T47D (cell line): ENCODE data around the gene GRIK1.
"Not testable (repeated sequence)": the region's sequence is repeated elsewhere in the genome, so short reads cannot be mapped to it uniquely, and the experiment has no call there.

Experiments
- DNase-seq, 2 experiments: peaks; one replicate each; pipeline versions ENCODE4 v3.0.0 to v3.0.0-alpha.2; 2011 to 2012; ENCODE audit warnings: low read depth in 1 of 2, low spot score in 1 of 2
- JUND ChIP-seq: IDR thresholded peaks from 2 replicates; pipeline ENCODE4 v1.6.1; 2012; ENCODE audit warnings: low read depth
- in situ Hi-C: cut with HindIII; loops from 2 replicates; pipeline ENCODE4 v1.10.0; 2016; ENCODE audit warnings: low sequenced_read_pairs, low pct_unique_long_range_greater_than_20kb

GRIK1 gene

DNA sequence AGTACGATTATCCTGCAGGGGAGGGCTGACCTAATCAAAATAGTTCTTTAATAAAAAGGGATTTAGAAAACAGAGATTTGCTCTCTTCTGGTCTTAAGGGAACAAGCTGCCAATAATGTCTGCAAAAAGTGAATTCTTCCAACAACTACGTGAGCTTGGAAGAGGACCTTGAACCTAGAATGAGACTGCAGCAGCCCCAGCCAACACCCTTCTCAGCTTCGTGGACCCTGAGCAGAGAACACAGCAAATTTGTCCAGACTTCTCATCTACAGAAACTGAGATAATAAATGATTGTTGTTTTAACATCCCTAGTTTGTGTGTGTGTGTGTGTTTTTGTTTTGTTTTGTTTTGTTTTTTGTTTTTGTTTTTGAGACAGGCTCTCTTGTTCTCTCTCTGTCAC lies 309.4 kb downstream of the GRIK1 start:
- TF ChIP-seq JUND = no peak
- no peak for DNase-seq
- in situ Hi-C loops = no loop called here

DNA sequence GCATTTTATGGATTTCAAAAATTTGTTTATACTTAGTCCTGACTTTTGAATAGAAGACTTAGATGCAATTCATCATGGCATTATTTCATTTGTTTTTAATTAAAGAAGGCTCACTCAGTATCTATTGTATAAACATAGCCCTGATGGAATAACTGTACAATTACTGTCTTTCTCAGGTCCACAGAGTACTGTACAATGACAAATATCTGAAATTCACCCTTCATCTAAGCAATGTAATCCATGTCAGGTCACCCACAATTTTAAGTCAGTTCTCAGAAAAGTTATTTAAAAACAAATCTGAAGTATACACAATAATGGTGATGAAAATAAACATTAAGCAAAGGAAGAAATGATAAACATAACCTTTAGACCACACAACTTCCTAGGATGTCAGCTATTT lies 311.9 kb downstream of the GRIK1 start:
- no peak for DNase-seq
- no peak for TF ChIP-seq JUND
- in situ Hi-C loops = no loop called here

DNA sequence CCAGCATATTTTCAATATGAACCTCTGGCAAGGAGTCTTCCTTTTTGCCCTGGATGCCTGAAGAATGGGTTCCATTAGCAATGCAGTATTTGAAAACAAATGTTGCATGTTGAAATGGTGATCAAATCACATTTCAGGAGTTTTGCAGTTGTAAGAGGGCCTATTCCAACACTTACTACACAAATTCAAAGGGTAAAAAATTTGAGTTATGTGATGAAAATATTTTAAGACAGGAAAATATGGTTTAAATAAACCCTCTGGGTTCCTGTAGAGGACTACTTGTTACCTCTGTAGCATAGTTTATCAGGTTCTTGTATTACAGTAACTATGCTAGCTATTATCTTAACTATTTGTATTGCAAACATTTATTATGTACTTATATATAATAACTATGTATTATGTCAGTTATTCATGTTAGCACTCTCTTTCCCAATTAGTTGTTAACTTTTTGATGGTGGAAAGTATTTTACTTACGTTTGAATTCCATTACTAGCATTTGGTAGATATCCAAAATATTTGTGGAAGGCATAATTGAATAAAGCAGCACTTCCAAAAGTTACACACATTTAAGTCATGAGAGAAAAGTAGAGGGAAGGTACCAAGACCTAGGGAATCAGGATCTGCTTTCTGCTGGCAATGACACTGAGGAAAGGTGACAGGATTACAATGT lies 312.9 kb downstream of the GRIK1 start:
- TF ChIP-seq JUND = no peak
- in situ Hi-C loops = no loop called here
- no peak for DNase-seq

DNA sequence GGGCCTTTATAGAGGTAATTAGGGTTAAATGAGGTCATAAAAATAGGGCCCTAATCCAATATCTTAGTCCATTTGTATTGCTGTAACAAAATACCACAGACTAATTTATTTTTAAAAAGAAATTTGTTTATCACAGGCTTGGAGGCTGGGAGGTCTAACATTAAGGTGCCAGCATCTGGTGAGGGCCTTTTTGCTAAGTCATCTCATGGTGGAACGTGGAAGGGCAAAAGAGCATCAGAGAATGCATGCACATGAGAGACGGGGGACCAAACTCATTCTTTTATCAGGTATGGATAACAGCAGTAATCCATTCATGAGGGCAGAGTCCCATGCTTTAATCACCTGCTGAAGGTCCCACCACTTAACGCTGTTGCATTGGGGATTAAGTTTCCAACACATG lies 313.8 kb downstream of the GRIK1 start:
- no peak for TF ChIP-seq JUND
- no peak for DNase-seq
- in situ Hi-C loops = no loop called here

- no peak for DNase-seq
- no peak for TF ChIP-seq JUND
- in situ Hi-C loops = no loop called here
Observed at GRCh38 chr21:29624776-29625175, 315.0 kb downstream of the GRIK1 start.

- no peak for DNase-seq
- in situ Hi-C loops = no loop called here
- no peak for TF ChIP-seq JUND
Observed at GRCh38 chr21:29621525-29621924, 318.3 kb downstream of the GRIK1 start.

DNA sequence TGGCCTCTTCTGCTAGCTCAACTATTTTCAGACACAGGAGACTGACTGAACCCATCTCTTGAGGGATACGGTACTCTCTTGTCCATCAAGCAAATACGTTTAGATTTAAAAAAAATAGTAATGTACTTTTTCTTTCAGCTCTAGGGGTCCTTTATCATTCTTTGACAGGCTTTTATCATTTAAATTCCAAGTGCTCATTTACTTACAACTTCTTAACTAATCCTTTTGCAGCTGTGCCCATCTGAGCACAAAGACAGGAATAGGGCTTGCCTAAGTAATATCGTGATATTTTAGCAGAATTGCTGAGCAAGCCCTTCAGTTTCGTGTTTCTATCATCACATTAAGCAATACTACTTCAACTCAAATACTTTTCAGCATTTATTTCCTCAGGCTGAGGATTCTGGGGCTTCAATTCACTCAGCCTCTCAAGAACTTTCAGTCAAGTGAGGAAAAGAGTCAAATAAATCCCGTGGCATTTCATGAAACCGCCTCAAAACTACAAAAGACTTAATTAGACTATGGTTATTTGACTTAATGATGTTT lies 323.5 kb downstream of the GRIK1 start:
- no peak for TF ChIP-seq JUND
- in situ Hi-C loops = no loop called here

DNA sequence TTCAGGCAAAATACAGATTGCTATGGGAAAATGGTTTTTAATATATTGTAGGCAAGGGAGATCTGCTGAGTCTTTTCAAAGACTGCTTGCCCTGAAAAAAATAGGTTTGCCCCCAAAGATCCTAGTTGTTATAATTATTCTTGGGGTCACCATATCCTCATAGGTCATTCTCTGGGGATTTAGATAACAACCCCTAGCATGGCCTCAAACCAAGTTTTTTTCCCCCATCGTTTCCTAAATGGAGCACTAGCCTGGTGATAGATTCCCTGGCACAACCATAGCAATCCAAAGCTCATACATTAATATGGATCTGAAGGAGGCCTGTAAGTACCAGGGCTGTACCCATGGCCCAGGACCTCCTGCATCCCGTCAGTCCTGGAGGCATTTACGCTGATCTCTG lies 325.9 kb downstream of the GRIK1 start:
- in situ Hi-C loops = no loop called here
- no peak for DNase-seq
- TF ChIP-seq JUND = no peak

More for the DNA sequence above, 323.5 kb downstream of the GRIK1 start:
- DNase-seq = no peak

GRCh38 chr21:29613021-29613420 lies 326.8 kb downstream of the GRIK1 start:
- no peak for DNase-seq
- in situ Hi-C loops = no loop called here
- TF ChIP-seq JUND = no peak

- TF ChIP-seq JUND = no peak
- in situ Hi-C loops = no loop called here
- no peak for DNase-seq
Observed at GRCh38 chr21:29610779-29611360, 328.9 kb downstream of the GRIK1 start.

GRCh38 chr21:29606613-29607012 lies 333.2 kb downstream of the GRIK1 start:
- no peak for DNase-seq
- in situ Hi-C loops = no loop called here
- no peak for TF ChIP-seq JUND

DNA sequence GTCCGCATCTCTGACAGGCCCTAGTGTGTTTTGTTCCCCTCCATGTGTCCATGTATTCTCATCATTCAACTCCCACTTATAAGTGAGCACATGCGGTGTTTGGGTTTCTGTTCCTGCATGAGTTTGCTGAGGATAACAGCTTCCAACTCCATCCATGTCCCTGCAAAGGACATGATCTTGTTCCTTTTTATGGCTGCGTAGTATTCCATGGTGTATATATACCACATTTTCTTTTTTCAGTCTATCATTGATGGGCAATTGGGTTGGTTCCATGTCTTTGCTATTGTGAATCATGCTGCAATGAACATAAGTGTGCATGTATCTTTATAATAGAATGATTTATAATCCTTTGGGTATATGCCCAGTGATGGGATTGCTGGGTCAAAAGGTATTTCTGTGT lies 334.6 kb downstream of the GRIK1 start:
- DNase-seq, in situ Hi-C loops: not testable (repeated sequence)

- no peak for TF ChIP-seq JUND
- DNase-seq = no peak
- in situ Hi-C loops = no loop called here
Observed at GRCh38 chr21:29604076-29604475, 335.7 kb downstream of the GRIK1 start.

DNA sequence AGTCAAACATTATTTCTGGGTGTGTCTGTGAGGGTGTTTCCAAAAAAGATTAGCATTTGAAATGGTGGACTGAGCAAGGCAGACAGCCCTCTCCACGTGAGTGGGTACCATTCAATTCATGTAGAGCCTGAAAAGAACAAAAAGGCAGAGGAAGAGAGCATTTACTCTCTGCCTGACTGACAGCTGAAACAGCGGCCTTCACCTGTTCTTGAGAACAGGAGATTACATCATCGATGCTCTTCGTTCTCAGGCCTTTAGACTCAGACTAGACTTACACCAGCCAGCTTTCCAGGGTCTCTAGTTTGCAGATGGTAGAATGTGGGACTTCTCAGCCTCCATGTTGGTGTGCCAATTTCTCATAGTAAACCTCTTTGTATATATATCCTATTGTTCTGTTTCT lies 338.7 kb downstream of the GRIK1 start:
- in situ Hi-C loops = no loop called here
- DNase-seq = no peak
- TF ChIP-seq JUND = no peak
